Neural crest cell (in vitro differentiated cells): Measurements from ENCODE around the gene HSPA12A. TPM values are rescaled to one million over a fixed set of nuclear protein-coding genes. Genes with fewer than 3 reads are reported as not detected.

Source experiments
- DNase-seq: peaks from one replicate; pipeline ENCODE4 v3.0.0; 2021; ENCODE audit warnings: low read depth, mixed read lengths, low spot score
- H3K27ac Mint-ChIP-seq: one replicate; pipeline ENCODE4 v1.8.0; 2021; ENCODE audit warnings: mild to moderate bottlenecking, mixed read lengths; ENCODE audit not compliant: unreplicated experiment
- H3K27me3 Mint-ChIP-seq: 2 replicates; pipeline ENCODE4 v1.8.0; 2021; ENCODE audit warnings: low read depth, mild to moderate bottlenecking, mixed read lengths
- H3K36me3 Mint-ChIP-seq: 2 replicates; pipeline ENCODE4 v1.8.0; 2021; ENCODE audit warnings: low read depth, mild to moderate bottlenecking, mixed read lengths
- H3K4me1 Mint-ChIP-seq: 2 replicates; pipeline ENCODE4 v1.8.0; 2021; ENCODE audit warnings: mixed read lengths
- H3K4me3 Mint-ChIP-seq: one replicate; pipeline ENCODE4 v1.8.0; 2021; ENCODE audit warnings: mild to moderate bottlenecking, mixed read lengths
- H3K9me3 Mint-ChIP-seq: 2 replicates; pipeline ENCODE4 v1.8.0; 2021; ENCODE audit warnings: mixed read lengths
- CTCF ChIP-seq: fragments of 200-600 bp; sonication (generic); conservative IDR thresholded peaks from 2 replicates; pipeline ENCODE4 v1.5.0; 2021; ENCODE audit warnings: antibody characterized with exemption, mild to moderate bottlenecking
- total RNA-seq: library from RNA; stranded (reverse); gene quantifications from 2 replicates; pipeline ENCODE4 v1.2.1, GENCODE V29; 2021

The HSPA12A gene
- total RNA-seq, 1 donor from 2014 or later: 7.4 TPM

- no peak overlapping the region for H3K4me3 Mint-ChIP-seq
- H3K27ac Mint-ChIP-seq: no peak overlapping the region
- TF ChIP-seq CTCF: no peak
- peaks cover 19% of the 10 kb centered on the region for H3K4me1 Mint-ChIP-seq
- peaks cover 10% of the 10 kb centered on the region for H3K27me3 Mint-ChIP-seq
- no peaks in the 10 kb centered on the region for H3K9me3 Mint-ChIP-seq
- no peak for DNase-seq
- H3K36me3 Mint-ChIP-seq: no peaks in the 10 kb centered on the region
Measured at GRCh38 chr10:116722736-116723427, 19.5 kb downstream of the HSPA12A start.

- H3K27me3 Mint-ChIP-seq: peaks cover 10% of the 10 kb centered on the region
- H3K4me1 Mint-ChIP-seq: peaks cover 19% of the 10 kb centered on the region
- H3K4me3 Mint-ChIP-seq: no peak overlapping the region
- DNase-seq: peak; percentile 8
- no peak for TF ChIP-seq CTCF
- no peak overlapping the region for H3K27ac Mint-ChIP-seq
- no peaks in the 10 kb centered on the region for H3K9me3 Mint-ChIP-seq
- H3K36me3 Mint-ChIP-seq: no peaks in the 10 kb centered on the region
Measured at GRCh38 chr10:116721547-116722392, 20.6 kb downstream of the HSPA12A start.

GRCh38 chr10:116720668-116721546 lies 21.5 kb downstream of the HSPA12A start:
- H3K9me3 Mint-ChIP-seq: no peaks in the 10 kb centered on the region
- DNase-seq: no peak
- H3K4me3 Mint-ChIP-seq: no peak overlapping the region
- H3K4me1 Mint-ChIP-seq: peaks cover 19% of the 10 kb centered on the region
- no peak overlapping the region for H3K27ac Mint-ChIP-seq
- no peak for TF ChIP-seq CTCF
- no peaks in the 10 kb centered on the region for H3K36me3 Mint-ChIP-seq
- H3K27me3 Mint-ChIP-seq: peaks cover 10% of the 10 kb centered on the region

GRCh38 chr10:116720241-116720643 lies 22.1 kb downstream of the HSPA12A start:
- H3K4me1 Mint-ChIP-seq: peaks cover 19% of the 10 kb centered on the region
- H3K27me3 Mint-ChIP-seq: peaks cover 10% of the 10 kb centered on the region
- H3K9me3 Mint-ChIP-seq: no peaks in the 10 kb centered on the region
- no peak for TF ChIP-seq CTCF
- DNase-seq: no peak
- H3K36me3 Mint-ChIP-seq: no peaks in the 10 kb centered on the region
- H3K4me3 Mint-ChIP-seq: no peak overlapping the region
- no peak overlapping the region for H3K27ac Mint-ChIP-seq

GRCh38 chr10:116719804-116720203 lies 22.6 kb downstream of the HSPA12A start:
- H3K4me3 Mint-ChIP-seq: no peak overlapping the region

More at GRCh38 chr10:116719804-116720203, 22.6 kb downstream of the HSPA12A start:
- no peak for TF ChIP-seq CTCF
- no peaks in the 10 kb centered on the region for H3K9me3 Mint-ChIP-seq
- no peaks in the 10 kb centered on the region for H3K36me3 Mint-ChIP-seq
- peaks cover 10% of the 10 kb centered on the region for H3K27me3 Mint-ChIP-seq
- H3K27ac Mint-ChIP-seq: no peak overlapping the region
- no peak for DNase-seq
- peaks cover 19% of the 10 kb centered on the region for H3K4me1 Mint-ChIP-seq
